NCI-H446 treated with DMSO at 0.1 percent for 48 hours (cell line): Measurements from ENCODE around the gene GET4.
"Not testable (repeated sequence)": the region's sequence is repeated elsewhere in the genome, so short reads cannot be mapped to it uniquely, and the experiment has no call there.

Experiments
- DNase-seq: peaks from one replicate; lab custom pipeline; 2025; lab: John Stamatoyannopoulos, UW

The GET4 gene

DNA sequence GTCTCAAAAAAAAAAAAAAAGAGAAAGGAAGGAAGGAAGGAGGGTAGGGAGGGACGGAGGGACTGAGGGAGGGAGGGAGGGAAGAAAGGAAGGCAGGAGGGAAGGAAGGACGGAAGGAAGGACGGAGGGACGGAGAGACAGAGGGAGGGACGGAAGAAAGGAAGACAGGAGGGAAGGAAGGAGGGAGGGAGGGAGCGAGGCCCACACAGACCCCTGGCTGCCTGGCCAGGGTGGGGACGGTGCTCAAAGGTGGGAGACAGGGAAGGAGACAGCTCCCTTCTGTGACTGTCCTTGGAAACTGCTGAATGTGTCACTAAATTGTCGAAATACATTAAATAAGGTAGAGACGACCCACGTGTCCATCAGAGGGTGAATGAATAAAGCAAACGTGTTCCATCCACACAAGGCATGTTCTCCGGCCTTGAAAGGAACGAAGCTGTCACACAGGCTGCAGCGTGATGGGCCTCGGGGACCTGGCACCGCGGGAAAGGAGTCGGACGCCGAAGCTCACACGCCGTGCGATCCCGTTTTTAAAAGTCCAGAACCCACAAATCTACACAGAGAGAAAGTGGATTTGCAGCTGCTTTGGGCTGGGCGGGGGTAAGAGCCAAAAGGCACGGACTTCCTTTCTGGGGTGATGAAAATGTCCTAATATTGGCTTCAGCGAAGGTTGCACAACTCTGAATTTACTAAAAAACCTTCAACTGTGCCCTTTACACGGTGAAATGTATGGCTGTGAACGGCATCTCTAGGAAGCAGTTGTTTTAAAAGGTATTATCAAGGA is 54.8 kb downstream of the GET4 start:
- no peak for DNase-seq

DNA sequence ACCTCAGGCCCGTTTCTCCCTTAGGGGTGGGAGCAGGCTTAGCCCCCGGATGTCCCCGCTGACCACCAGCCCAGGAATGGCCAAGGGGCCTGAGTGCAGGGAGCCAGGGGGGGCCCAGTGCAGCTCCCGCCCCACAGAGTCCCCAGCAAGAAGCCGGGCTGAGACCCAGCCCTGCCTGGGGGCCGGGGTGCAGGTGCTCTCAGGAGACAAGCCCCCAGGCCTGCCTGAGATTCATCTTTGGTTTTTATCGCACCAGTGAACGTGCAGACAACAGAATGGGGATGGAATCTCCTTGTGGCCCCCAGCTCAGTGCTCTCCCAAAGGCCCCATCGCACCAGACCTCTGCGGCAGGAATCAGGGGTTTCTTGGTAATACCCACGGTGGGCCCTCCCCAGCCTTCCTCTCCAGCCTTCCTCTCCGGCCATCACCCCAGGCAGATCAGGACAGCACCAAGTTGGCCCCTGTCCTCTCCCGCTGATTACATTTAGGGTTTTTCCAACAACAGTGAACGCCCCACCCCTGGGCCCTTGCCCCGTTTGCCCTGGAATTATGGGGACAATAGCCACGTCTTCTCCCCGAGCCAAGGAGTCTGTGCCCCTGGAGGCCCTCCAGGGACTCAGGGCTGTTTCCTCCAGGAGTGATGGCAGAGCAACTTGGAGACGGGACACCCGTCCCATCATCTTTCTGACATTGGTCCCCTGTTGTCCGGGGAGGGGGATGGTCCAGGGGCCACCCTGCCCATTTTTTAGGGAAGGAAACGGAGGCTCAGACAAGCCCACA is 55.7 kb downstream of the GET4 start:
- no peak for DNase-seq

DNA sequence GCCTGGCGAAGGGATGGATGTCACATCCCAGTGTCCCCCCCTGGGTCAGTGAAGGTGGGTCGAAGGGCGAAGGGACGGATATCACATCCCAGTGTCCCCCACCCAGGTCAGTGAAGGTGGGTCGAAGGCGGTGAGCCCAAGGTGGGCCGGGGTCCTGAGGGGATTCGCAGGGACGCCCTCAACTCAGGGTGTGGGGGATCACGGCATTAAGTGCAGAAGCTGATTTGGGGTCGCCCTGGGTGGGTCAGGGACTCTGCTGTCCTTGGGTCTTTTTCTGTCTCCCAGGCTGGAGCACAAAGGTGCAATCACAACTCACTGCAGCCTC is 56.3 kb downstream of the GET4 start:
- DNase-seq = no peak

GRCh38 chr7:934469-935163 is 58.3 kb downstream of the GET4 start:
- no peak for DNase-seq

DNA sequence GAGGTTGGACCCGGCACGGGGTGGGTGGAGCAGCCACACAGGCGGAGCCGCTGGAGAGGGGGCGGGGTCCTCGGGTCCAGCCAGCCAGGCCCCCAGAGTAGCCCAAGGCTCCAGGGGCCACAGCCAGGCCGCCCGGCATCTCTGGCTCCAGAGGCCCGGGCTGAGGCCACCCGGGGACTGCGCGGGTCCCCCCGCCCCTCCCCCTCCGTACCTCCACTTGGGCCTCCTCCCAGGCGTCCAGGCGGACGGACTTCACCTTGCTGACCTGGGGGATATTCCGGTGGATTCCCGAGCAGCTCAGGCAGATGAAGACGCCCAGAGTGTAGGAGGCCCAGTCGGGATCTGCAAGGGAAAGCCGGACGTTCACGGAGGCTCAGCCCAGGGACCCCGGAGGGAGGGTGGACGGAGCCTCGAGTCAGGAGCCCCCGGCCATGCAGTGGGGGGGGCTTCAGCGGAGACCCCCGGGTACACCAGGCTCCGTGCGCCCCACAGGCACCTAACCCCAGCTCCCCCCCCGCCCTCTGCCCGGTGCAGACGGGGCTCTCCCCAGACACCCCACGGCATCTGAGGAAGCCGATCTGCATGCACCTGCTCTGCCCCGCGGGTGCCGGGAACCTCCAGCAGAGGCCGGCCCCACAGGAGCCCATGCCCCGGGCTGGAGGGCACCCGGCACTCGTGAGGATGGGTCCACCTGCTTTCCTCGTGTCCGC is 59.0 kb downstream of the GET4 start:
- no peak for DNase-seq

GRCh38 chr7:935874-936385 is 59.6 kb downstream of the GET4 start:
- no peak for DNase-seq

DNA sequence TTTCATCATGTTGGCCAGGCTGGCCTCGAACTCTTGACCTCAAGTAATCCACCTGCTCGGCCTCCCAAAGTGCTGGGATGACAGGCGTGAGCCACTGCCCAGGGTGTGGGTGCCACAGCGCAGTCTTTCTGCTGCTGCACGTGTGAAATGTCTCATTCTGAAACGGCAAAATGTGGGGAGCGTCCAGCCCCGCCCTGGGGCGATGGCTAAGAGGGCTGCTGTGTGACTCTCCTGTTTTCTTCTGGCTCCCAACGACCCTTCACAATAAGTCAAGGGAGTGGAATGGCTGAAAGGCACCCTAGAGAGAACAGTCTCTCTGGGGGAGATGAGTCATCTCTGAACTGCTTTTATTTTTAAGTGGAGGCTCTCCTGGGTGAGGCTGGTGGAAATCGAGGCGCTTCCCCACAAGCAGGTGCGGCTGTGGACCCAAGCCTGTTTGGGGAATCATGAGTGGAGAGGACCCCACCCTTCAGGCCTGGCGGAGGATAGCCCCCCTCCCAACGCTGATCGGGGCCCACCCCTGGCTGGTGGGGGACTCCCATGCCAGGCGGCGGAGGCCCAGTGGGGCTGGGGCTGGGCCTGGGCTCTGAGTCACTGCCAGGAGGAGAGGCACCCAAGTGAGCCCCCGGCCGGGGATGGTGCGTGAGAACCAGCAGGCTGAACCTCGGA is 60.2 kb downstream of the GET4 start:
- DNase-seq = no peak

GRCh38 chr7:937856-938484 is 61.6 kb downstream of the GET4 start:
- DNase-seq = no peak

- DNase-seq = no peak
Measured at GRCh38 chr7:938546-939185, 62.3 kb downstream of the GET4 start.

- no peak for DNase-seq
Measured at GRCh38 chr7:939843-940242, 63.5 kb downstream of the GET4 start.

DNA sequence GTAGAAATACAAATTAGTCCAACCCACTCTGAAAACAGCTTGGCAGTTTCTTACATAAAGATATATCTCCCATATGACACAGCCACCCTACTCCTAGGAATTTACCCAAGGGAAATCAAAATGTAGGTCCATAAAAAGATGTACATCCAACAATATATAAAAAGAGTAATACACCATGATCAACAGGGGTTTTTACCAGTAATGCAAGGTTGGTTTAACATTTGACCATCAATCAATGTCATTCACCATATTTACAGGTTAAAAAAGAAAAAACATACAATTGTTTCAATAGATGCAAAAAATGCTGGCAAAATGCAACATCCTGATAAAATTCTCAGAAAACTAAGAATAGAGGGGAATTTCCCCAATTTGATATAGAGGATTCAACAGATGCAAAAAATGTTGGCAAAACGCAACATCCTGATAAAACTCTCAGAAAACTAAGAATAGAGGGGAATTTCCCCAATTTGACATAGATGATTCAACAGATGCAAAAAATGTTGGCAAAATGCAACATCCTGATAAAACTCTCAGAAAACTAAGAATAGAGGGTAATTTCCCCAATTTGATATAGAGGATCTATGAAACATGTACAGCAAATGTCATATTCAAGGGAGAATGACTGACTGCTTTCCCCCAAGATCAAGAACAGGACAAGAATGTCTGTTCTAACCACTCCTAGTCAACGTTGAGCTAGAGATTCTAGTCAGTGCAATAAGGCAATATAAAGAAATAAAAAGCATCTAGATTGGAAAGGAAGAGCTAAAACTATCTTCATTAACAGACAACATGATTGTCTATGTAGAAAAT is 64.5 kb downstream of the GET4 start:
- DNase-seq = no peak

GRCh38 chr7:943793-944192 is 67.4 kb downstream of the GET4 start:
- not testable (repeated sequence) for DNase-seq

DNA sequence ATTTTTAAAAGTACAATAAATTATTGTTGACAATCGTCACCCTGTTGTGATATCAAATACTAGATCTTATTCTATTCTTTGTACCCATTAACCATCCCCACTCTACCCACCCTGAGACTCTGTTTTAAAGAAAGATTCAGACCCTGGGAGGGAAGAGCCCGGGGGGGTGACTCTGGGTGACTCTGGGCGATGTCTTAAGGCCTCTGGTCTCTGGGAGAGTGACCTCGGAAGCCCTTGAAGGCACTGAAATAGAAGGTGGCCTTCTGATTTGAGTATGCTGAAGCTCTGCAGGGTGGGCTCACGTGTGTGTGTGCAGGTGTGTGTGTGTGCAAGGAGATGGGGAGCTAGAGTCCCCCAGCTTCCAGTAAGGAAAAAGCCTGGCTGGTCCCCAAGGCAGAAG is 68.4 kb downstream of the GET4 start:
- DNase-seq = no peak

- no peak for DNase-seq
Measured at GRCh38 chr7:945147-945555, 68.8 kb downstream of the GET4 start.

DNA sequence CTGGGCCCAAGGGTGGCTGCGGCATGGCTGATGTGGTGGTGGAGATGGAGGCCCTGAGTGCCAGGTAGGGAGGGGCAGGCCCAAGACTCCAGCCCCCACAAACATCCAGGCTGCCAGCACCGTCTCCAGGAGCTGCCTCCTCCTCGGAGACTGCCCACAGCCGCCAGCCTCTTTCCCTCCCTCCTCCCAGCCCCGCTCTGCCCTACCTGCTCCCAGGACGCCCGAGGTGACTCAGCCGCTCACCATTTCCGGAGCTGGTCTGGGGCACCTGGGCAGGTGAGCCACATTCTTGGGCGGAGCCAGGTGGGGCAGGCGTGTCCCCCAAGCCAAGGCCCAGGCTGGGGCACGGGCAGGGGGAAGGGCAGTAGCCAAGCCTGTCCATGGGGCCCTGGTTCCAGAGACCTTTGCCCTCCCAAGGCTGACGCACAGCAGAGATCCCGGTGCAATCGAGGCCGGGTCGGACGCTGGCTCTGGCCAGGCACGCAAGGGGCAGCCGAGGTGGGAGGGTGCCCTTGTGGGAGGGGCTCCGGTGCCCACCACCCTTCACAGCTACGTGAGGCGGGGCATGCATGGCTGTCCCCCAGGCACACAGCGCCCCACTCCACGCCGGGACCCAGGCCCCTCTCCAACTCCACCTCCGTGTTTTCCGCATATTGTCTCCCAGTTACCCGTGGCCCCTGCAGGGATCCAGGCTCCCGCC is 69.4 kb downstream of the GET4 start:
- DNase-seq = no peak
